GM12873 (cell line): Measurements from ENCODE around the gene PMFBP1.

Experiments used
- CTCF ChIP-seq: IDR thresholded peaks from 2 replicates; pipeline ENCODE4 v1.5.1; 2012; ENCODE audit warnings: low read depth, mild to moderate bottlenecking, moderate library complexity, low read length, control low read depth; ENCODE audit not compliant: insufficient read depth; ENCODE audit errors: missing control alignments

The PMFBP1 gene

DNA sequence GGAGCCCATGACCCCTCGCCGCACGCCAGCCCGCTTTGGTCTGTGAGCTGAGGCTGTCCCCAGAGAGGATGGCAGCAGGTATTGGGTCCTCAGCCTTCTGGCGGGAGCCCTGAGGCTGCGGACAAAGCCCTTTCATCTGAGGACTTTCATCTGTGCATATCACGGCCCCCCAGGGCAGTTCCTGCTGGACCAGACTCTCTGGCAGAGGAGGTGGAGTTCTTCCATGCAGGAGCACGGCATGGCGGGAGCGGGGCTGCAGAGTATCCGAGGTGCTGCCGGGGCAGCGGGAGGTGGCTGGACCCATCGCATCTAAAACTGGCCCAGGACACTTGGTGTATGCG is 59.5 kb downstream of the PMFBP1 start:
- no peak for TF ChIP-seq CTCF

DNA sequence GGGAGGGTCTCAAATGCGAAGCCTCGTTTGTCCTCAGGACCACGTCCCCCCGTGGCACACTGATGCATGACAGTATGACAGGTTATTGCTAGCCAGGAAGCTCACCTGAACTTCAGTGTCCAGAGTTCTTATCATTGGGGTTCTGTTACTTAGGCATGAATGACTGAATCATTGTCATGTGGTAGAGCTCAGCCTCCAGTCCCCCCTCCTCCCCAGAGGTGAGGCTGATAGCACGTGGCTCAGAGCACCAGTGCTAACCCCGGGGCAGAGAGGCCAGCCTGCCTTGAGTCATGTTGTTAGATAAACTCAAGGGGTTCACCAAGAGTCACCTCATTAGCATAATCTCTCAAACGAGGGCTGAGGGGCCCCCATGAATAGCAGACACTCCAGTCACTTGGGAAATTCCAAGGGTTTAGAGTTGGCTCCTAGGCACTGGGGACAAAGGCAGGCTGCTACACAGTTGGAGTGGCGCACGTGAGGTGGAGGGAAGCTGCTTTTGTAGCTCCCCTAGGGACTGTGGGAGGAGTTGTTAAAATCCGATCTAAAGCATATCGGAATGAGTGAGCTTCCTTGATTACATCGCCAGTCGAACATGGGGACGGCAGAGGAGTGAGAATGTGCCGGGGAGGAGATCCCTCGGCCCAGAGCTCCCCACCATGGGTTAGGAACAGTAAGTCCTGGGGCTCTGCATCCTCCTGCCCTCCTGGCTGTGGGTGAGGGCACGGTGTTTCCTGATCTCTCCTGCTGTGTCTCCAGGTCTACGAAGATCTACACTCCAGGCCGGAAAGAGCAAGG is 60.1 kb downstream of the PMFBP1 start:
- no peak for TF ChIP-seq CTCF

DNA sequence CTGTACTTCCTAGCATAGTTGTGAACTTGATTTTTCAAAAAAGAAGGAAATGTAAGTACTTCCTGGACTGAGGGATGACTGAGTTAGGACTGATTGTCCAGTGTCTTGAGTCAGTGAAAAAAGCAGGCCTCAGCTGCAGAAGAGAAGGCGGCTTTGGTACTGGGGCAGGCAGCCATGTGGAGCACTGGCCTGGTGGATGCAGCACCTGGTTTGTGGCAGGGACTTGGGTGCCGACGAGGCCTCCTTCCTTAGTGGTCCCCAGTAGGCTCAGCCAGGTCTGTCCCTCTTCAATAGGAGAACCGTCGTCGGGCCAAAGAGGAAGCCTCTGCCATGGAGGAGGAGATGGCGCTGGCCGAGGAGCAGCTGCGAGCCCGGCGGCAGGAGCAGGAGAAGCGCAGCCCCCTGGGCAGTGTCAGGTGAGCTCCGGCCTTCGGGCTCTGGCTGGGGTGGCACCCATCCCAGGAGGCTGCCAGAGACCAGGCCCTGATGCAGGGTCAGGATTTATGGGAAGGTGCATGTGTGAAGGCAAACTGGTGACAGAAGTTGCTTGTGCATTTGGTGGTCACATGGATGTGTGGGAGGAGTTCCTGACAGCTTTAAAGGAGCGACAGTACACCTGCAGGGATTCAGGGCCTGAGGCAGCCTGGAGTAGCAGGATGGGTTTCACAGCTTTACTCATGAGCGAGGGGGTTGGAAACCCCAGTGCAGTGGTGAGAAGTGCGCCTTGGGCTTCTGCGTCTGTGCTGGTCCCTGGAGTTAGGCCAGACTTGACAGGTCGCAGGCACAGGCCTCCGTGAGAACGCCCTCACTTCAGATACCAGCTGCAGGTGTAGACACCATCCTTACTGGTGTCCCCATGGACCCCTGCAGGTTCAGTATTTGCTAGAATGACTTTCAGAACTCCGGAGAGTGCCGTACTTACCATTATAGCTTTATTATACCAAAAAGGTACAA is 61.0 kb downstream of the PMFBP1 start:
- no peak for TF ChIP-seq CTCF

GRCh38 chr16:72109966-72110530 is 61.9 kb downstream of the PMFBP1 start:
- TF ChIP-seq CTCF: no peak

DNA sequence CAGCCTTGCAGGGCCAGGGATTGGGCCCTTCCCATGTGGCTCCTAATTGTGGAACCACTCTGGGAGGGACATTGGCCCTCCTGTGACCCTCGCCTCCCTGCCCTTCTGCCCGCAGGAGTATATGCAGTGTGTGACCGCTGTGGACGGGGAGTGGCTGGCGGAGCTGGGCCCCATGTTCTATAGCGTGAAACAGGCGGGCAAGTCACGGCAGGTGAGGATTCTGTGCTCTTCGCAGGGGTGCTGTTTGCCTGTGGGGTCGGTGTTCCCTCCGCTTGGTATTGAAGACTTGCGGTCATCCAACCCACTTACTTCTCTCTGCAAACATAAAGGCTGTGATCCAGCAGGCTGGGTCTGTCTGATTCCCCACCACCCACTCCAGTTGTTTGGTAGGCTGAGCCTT is 62.7 kb downstream of the PMFBP1 start:
- no peak for TF ChIP-seq CTCF

- no peak for TF ChIP-seq CTCF
Observed at GRCh38 chr16:72108353-72109102, 63.4 kb downstream of the PMFBP1 start.
